Activated CD4-positive, CD25-positive, alpha-beta regulatory T cell treated with anti-CD3 and anti-CD28 coated beads, Interleukin-2, amount 50 U/mL, for 16 hours (primary cell): ENCODE results near the gene SPSB3.
"Not testable (repeated sequence)": the region's sequence is repeated elsewhere in the genome, so short reads cannot be mapped to it uniquely, and the experiment has no call there.

Experiments used
- DNase-seq: peaks from one replicate; pipeline ENCODE4 v3.0.0-alpha.2; 2020; ENCODE audit warnings: low read depth, low spot score

SPSB3 gene

GRCh38 chr16:1743376-1744337 lies 38.7 kb downstream of the SPSB3 start:
- DNase-seq: no peak

- DNase-seq: no peak
Measured at GRCh38 chr16:1741553-1742165, 40.7 kb downstream of the SPSB3 start.

GRCh38 chr16:1740781-1741490 lies 41.4 kb downstream of the SPSB3 start:
- no peak for DNase-seq

- no peak for DNase-seq
Measured at GRCh38 chr16:1740234-1740633, 42.1 kb downstream of the SPSB3 start.

GRCh38 chr16:1734816-1735215 lies 47.6 kb downstream of the SPSB3 start:
- DNase-seq: no peak

- no peak for DNase-seq
Measured at GRCh38 chr16:1734123-1734522, 48.2 kb downstream of the SPSB3 start.

- not testable (repeated sequence) for DNase-seq
Measured at GRCh38 chr16:1732551-1732987, 49.8 kb downstream of the SPSB3 start.

- DNase-seq: no peak
Measured at GRCh38 chr16:1732071-1732470, 50.3 kb downstream of the SPSB3 start.

GRCh38 chr16:1731603-1732002 lies 50.8 kb downstream of the SPSB3 start:
- DNase-seq: no peak

GRCh38 chr16:1731073-1731472 lies 51.3 kb downstream of the SPSB3 start:
- DNase-seq: no peak

- no peak for DNase-seq
Measured at GRCh38 chr16:1729445-1729844, 52.9 kb downstream of the SPSB3 start.

- DNase-seq: no peak
Measured at GRCh38 chr16:1729026-1729425, 53.3 kb downstream of the SPSB3 start.

- DNase-seq: no peak
Measured at GRCh38 chr16:1727651-1728624, 54.4 kb downstream of the SPSB3 start.
